ENCODE measurements around the gene OLFM1.

DNA sequence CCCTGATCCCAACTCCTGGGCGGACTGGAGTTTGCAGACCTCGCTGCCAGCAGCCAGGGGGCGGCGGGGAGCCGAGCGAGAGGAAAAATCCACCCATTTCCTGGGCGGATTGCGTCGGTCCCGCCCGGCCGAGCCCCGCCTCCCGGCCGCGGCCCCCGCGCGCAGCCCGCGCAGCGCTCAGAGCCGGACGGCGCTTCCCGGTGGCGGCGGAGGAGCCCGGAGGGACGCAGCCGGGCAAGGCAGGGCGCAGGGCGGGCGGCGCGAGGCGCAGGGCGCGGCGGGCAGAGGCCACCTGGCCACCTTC is at the start of gene OLFM1:
- no peak for TF ChIP-seq TAF1 (conservative IDR thresholded peaks at IDR 0.05)
- TF ChIP-seq, protein P1, sequence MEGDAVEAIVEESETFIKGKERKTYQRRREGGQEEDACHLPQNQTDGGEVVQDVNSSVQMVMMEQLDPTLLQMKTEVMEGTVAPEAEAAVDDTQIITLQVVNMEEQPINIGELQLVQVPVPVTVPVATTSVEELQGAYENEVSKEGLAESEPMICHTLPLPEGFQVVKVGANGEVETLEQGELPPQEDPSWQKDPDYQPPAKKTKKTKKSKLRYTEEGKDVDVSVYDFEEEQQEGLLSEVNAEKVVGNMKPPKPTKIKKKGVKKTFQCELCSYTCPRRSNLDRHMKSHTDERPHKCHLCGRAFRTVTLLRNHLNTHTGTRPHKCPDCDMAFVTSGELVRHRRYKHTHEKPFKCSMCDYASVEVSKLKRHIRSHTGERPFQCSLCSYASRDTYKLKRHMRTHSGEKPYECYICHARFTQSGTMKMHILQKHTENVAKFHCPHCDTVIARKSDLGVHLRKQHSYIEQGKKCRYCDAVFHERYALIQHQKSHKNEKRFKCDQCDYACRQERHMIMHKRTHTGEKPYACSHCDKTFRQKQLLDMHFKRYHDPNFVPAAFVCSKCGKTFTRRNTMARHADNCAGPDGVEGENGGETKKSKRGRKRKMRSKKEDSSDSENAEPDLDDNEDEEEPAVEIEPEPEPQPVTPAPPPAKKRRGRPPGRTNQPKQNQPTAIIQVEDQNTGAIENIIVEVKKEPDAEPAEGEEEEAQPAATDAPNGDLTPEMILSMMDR (IDR thresholded peaks at IDR 0.05; ENCODE audit: low read depth, low read length, missing input control), result peak; percentile 64
- TF ChIP-seq JUND (IDR thresholded peaks at IDR 0.05), result no peak
- no peak for TF ChIP-seq MAX (IDR thresholded peaks at IDR 0.05)
- no peak for TF ChIP-seq SP1 (IDR thresholded peaks at IDR 0.05)
- TF ChIP-seq GABPA (IDR thresholded peaks at IDR 0.05 in 1 of 2, conservative IDR thresholded peaks at IDR 0.05 in 1 of 2), result no peak
- TF ChIP-seq RAD21 (IDR thresholded peaks at IDR 0.05), result peak in 1 of 2 donors; percentile 66
- TF ChIP-seq, protein P2, sequence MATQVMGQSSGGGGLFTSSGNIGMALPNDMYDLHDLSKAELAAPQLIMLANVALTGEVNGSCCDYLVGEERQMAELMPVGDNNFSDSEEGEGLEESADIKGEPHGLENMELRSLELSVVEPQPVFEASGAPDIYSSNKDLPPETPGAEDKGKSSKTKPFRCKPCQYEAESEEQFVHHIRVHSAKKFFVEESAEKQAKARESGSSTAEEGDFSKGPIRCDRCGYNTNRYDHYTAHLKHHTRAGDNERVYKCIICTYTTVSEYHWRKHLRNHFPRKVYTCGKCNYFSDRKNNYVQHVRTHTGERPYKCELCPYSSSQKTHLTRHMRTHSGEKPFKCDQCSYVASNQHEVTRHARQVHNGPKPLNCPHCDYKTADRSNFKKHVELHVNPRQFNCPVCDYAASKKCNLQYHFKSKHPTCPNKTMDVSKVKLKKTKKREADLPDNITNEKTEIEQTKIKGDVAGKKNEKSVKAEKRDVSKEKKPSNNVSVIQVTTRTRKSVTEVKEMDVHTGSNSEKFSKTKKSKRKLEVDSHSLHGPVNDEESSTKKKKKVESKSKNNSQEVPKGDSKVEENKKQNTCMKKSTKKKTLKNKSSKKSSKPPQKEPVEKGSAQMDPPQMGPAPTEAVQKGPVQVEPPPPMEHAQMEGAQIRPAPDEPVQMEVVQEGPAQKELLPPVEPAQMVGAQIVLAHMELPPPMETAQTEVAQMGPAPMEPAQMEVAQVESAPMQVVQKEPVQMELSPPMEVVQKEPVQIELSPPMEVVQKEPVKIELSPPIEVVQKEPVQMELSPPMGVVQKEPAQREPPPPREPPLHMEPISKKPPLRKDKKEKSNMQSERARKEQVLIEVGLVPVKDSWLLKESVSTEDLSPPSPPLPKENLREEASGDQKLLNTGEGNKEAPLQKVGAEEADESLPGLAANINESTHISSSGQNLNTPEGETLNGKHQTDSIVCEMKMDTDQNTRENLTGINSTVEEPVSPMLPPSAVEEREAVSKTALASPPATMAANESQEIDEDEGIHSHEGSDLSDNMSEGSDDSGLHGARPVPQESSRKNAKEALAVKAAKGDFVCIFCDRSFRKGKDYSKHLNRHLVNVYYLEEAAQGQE (IDR thresholded peaks at IDR 0.05), result no peak
- TF ChIP-seq, protein P3, sequence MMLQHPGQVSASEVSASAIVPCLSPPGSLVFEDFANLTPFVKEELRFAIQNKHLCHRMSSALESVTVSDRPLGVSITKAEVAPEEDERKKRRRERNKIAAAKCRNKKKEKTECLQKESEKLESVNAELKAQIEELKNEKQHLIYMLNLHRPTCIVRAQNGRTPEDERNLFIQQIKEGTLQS (IDR thresholded peaks at IDR 0.05), result no peak
- TF ChIP-seq YY1 (IDR thresholded peaks at IDR 0.05), result no peak
- no peak for TF ChIP-seq RXRA (IDR thresholded peaks at IDR 0.05)
- TF ChIP-seq, protein P4, sequence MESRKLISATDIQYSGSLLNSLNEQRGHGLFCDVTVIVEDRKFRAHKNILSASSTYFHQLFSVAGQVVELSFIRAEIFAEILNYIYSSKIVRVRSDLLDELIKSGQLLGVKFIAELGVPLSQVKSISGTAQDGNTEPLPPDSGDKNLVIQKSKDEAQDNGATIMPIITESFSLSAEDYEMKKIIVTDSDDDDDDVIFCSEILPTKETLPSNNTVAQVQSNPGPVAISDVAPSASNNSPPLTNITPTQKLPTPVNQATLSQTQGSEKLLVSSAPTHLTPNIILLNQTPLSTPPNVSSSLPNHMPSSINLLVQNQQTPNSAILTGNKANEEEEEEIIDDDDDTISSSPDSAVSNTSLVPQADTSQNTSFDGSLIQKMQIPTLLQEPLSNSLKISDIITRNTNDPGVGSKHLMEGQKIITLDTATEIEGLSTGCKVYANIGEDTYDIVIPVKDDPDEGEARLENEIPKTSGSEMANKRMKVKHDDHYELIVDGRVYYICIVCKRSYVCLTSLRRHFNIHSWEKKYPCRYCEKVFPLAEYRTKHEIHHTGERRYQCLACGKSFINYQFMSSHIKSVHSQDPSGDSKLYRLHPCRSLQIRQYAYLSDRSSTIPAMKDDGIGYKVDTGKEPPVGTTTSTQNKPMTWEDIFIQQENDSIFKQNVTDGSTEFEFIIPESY (IDR thresholded peaks at IDR 0.05), result no peak
- TF ChIP-seq EGR1 (IDR thresholded peaks at IDR 0.05; ENCODE audit: low read depth in 2 of 2), result no peak
- no peak for TF ChIP-seq NR2F2 (IDR thresholded peaks at IDR 0.05)

All from liver (tissue), 3 donors.